ENCODE results near the gene SAMD9L.

DNA sequence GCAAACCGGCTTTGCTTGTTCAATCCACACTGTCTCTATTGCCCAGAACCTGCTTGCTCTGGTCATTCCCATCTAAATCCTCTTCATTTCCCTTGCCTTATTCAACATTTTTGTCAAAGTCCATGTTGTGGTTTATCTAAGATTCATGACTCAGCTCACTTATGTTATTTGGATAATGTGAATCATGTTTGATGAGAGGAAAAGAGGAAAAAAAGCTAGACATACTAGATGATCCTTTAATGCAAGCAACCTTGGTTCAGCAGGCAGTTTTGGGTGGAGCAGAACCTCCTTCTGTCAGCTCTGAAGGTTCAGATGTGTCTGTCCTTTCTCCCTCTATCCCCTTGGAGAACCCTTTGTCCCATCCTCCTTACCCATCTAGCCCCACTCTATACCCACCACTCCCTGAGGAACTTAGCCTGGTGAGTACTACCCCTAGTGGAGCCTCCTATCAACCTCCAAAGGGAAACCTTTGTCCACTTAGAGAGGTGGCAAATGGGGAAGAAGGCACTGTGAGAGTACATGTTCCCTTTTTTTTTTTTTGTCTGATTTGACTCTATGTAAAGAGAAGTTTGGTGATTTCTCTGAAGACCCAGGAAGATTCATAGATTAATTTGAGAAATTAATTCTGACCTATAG is 2.1 kb upstream of the SAMD9L start:
- TF ChIP-seq CTCF (optimal IDR thresholded peaks at IDR 0.05 in 1 of 3, IDR thresholded peaks at IDR 0.05 in 1 of 3, conservative IDR thresholded peaks at IDR 0.05 in 1 of 3; ENCODE audit: extremely low read depth in 1 of 3, insufficient read depth in 2 of 3, low read length in 3 of 3) = no peak
- no peak for TF ChIP-seq EZH2 (IDR thresholded peaks at IDR 0.05; ENCODE audit: low read length)
